ENCODE data around the gene NAT8L. TPM values are rescaled to one million over a fixed set of nuclear protein-coding genes. Genes with fewer than 3 reads are reported as not detected.

NAT8L gene
- total RNA-seq, 4 donors from 2014 or later = 4.2 to 113 (median 13.8) TPM

DNA sequence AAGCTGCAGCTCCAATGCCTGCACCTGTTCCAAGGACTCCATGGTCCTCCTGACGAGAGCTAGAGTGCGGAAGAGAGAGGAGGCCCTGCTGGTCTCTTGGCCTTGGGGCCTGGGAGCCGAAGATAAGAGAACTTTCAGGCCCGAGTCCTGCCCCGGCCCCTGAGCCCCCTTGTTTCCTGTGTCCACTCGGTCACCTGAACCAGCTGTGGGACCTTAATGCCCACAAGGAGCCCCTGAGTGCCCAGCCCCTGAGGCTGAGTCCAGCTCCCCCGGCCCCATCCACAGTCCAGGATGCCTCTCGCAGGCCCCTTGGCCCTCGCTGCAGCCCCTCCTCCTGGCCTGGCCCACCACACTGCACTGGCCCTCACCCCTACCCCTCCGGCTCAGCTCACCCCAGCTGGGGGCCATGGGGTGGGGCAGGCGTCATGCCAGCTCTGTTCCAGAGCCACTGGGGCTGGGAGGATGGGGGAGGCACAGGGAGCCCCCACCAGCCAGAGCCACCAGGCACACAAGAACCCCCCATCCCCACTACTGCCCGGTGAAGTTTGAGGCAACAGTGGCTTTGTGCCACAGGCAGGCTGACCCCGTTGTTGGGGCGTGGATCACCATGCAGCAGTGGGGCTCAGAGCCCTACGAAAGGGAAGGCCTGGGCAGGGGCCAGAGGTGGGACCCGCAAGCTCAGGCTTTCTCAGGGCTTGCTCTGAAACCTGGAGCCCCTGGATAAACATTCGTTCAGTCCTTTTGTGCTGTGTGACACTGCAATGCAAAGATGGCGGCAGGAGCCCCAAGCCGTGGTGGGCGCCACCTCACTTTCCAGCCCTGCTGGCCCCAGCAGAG lies 14.1 kb downstream of the NAT8L start:
- TF ChIP-seq, protein P1, sequence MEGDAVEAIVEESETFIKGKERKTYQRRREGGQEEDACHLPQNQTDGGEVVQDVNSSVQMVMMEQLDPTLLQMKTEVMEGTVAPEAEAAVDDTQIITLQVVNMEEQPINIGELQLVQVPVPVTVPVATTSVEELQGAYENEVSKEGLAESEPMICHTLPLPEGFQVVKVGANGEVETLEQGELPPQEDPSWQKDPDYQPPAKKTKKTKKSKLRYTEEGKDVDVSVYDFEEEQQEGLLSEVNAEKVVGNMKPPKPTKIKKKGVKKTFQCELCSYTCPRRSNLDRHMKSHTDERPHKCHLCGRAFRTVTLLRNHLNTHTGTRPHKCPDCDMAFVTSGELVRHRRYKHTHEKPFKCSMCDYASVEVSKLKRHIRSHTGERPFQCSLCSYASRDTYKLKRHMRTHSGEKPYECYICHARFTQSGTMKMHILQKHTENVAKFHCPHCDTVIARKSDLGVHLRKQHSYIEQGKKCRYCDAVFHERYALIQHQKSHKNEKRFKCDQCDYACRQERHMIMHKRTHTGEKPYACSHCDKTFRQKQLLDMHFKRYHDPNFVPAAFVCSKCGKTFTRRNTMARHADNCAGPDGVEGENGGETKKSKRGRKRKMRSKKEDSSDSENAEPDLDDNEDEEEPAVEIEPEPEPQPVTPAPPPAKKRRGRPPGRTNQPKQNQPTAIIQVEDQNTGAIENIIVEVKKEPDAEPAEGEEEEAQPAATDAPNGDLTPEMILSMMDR (IDR thresholded peaks at IDR 0.05; ENCODE audit: low read depth) = no peak

GRCh38 chr4:2073808-2074481 lies 14.8 kb downstream of the NAT8L start:
- TF ChIP-seq, protein P1 (IDR thresholded peaks at IDR 0.05; ENCODE audit: low read depth) = no peak

- TF ChIP-seq, protein P1 (IDR thresholded peaks at IDR 0.05; ENCODE audit: low read depth) = no peak
Measured at GRCh38 chr4:2074588-2074987, 15.5 kb downstream of the NAT8L start.

GRCh38 chr4:2075171-2075986 lies 16.3 kb downstream of the NAT8L start:
- TF ChIP-seq, protein P1 (IDR thresholded peaks at IDR 0.05; ENCODE audit: low read depth) = no peak

GRCh38 chr4:2075987-2076907 lies 17.1 kb downstream of the NAT8L start:
- TF ChIP-seq, protein P1 (IDR thresholded peaks at IDR 0.05; ENCODE audit: low read depth) = no peak

DNA sequence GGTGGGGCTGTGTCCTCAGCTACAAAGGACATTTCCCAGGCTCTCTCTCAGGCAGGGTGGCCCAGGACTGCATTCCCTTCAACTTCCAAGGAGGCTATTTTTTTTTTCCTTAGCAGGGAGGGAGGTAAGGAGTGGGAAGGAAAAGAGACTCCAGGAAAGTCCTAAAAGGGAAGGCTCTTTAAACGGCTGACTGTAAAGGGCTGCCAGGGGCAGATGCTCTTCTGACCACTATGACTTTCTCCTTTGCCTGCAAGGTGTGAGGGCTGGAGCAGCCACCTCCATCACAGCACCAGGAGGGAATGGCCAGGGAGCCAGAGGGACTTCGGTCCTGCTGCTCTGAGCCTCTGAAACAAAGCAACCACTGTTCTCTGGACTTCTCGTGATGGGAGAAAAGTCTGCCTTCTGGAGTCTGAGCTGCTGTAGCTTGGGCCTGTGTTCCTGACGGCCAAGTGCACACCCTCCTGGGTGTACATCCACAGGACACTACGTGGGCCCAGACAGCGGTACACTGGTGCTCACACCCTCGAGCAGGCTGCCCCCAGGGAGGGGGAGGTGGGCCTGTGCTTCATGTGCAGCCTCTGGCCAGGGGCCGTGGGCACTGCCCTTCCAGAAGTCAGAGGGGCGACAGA lies 17.9 kb downstream of the NAT8L start:
- TF ChIP-seq, protein P1 (IDR thresholded peaks at IDR 0.05; ENCODE audit: low read depth) = no peak

All from subcutaneous adipose tissue (tissue), 4 donors.